ENCODE results near the gene SH2D6.
A peak's percentile ranks its signal among the peaks of the same experiment; 100 is the strongest.

The SH2D6 gene

GRCh38 chr2:85414761-85415553 lies 3.6 kb upstream of the SH2D6 start:
- Histone ChIP-seq H3K27ac (ENCODE audit: low read length, poor library complexity, severe bottlenecking) (no peak overlapping the region), H2BK12ac (ENCODE audit: low read length in 2 of 2) (no peak overlapping the region), H2AK5ac (ENCODE audit: low read length, severe bottlenecking) (peak overlapping the region; percentile 27), H3K4ac (ENCODE audit: low read depth in 1 of 2, low read length in 2 of 2) (peak overlapping the region in 1 of 2 experiments; percentile 26), H2BK15ac (ENCODE audit: low read depth, poor library complexity, severe bottlenecking) (no peak overlapping the region), H3K27me3 (ENCODE audit: control insufficient read depth in 1 of 2, insufficient read depth in 1 of 2, low read length in 2 of 2) (no peaks in the 10 kb centered on the region), H3K23ac (ENCODE audit: low read length in 2 of 2) (peak overlapping the region in 1 of 2 experiments; percentile 43), H2BK5ac (ENCODE audit: low read depth, low read length, poor library complexity, severe bottlenecking) (no peak overlapping the region), H3K9ac (ENCODE audit: low read length) (no peak overlapping the region), H3K18ac (ENCODE audit: low read depth in 1 of 2, low read length in 2 of 2) (peak overlapping the region in 1 of 2 experiments; percentile 26), H3K4me3 (ENCODE audit: insufficient read depth in 1 of 2, low read depth in 1 of 2, low read length in 2 of 2) (no peak overlapping the region), H4K8ac (ENCODE audit: low read length) (no peak overlapping the region), H2BK120ac (ENCODE audit: low read depth, low read length) (no peak overlapping the region), H3K4me1 (ENCODE audit: control insufficient read depth, insufficient read depth, low read depth, low read length) (peaks cover 33% of the 10 kb centered on the region), H4K91ac (ENCODE audit: low read length) (no peak overlapping the region), H3K9me3 (ENCODE audit: control insufficient read depth, low read length) (no peaks in the 10 kb centered on the region), H3K36me3 (ENCODE audit: control insufficient read depth in 1 of 2, insufficient read depth in 2 of 2, low read depth in 1 of 2, low read length in 2 of 2) (peaks cover 0 to 1% of the 10 kb centered on the region in 2 experiments), H3K79me1 (replicated peaks; ENCODE audit: low read length, poor library complexity, severe bottlenecking) (peaks cover 7% of the 10 kb centered on the region), H3K4me2 (ENCODE audit: low read length, poor library complexity, severe bottlenecking) (no peak overlapping the region), H2AFZ (ENCODE audit: low read depth, low read length) (no peak overlapping the region), H3K14ac (ENCODE audit: low read length in 2 of 2) (no peak overlapping the region)
- DNase-seq, result no peak
- WGBS, result 91% methylated on average over 7 of the region's 7 CpGs

GRCh38 chr2:85415980-85416650 lies 2.4 kb upstream of the SH2D6 start:
- H2BK120ac ChIP-seq (ENCODE audit: low read depth, low read length), result no peak overlapping the region
- peaks cover 34% of the 10 kb centered on the region for H3K4me1 ChIP-seq (ENCODE audit: control insufficient read depth, insufficient read depth, low read depth, low read length)
- no peak overlapping the region for H3K14ac ChIP-seq (ENCODE audit: low read length in 2 of 2)
- DNase-seq, result no peak
- H2BK15ac ChIP-seq (ENCODE audit: low read depth, poor library complexity, severe bottlenecking), result no peak overlapping the region
- no peak overlapping the region for H2AK5ac ChIP-seq (ENCODE audit: low read length, severe bottlenecking)
- H3K18ac ChIP-seq (ENCODE audit: low read depth in 1 of 2, low read length in 2 of 2), result no peak overlapping the region
- no peak overlapping the region for H4K91ac ChIP-seq (ENCODE audit: low read length)
- H3K27ac ChIP-seq (ENCODE audit: low read length, poor library complexity, severe bottlenecking), result no peak overlapping the region
- peaks cover 4% of the 10 kb centered on the region for H3K79me1 ChIP-seq (replicated peaks; ENCODE audit: low read length, poor library complexity, severe bottlenecking)
- H3K4me3 ChIP-seq (ENCODE audit: insufficient read depth in 1 of 2, low read depth in 1 of 2, low read length in 2 of 2), result no peak overlapping the region
- H2AFZ ChIP-seq (ENCODE audit: low read depth, low read length), result no peak overlapping the region
- H3K27me3 ChIP-seq (ENCODE audit: control insufficient read depth in 1 of 2, insufficient read depth in 1 of 2, low read length in 2 of 2), result no peaks in the 10 kb centered on the region
- H3K23ac ChIP-seq (ENCODE audit: low read length in 2 of 2), result no peak overlapping the region
- no peak overlapping the region for H3K9ac ChIP-seq (ENCODE audit: low read length)
- no peaks in the 10 kb centered on the region for H3K36me3 ChIP-seq (ENCODE audit: control insufficient read depth in 1 of 2, insufficient read depth in 2 of 2, low read depth in 1 of 2, low read length in 2 of 2)
- H3K4me2 ChIP-seq (ENCODE audit: low read length, poor library complexity, severe bottlenecking), result no peak overlapping the region
- H4K8ac ChIP-seq (ENCODE audit: low read length), result no peak overlapping the region
- no peak overlapping the region for H2BK12ac ChIP-seq (ENCODE audit: low read length in 2 of 2)
- no peaks in the 10 kb centered on the region for H3K9me3 ChIP-seq (ENCODE audit: control insufficient read depth, low read length)
- 87% methylated on average over 12 of the region's 12 CpGs for WGBS
- no peak overlapping the region for H3K4ac ChIP-seq (ENCODE audit: low read depth in 1 of 2, low read length in 2 of 2)
- H2BK5ac ChIP-seq (ENCODE audit: low read depth, low read length, poor library complexity, severe bottlenecking), result no peak overlapping the region

- 88% methylated on average over 13 of the region's 17 CpGs for WGBS
- Histone ChIP-seq H3K23ac (ENCODE audit: low read length in 2 of 2) (no peak overlapping the region), H2BK15ac (ENCODE audit: low read depth, poor library complexity, severe bottlenecking) (peak overlapping the region; percentile 89), H3K9me3 (ENCODE audit: control insufficient read depth, low read length) (no peaks in the 10 kb centered on the region), H3K4me1 (ENCODE audit: control insufficient read depth, insufficient read depth, low read depth, low read length) (peaks cover 35% of the 10 kb centered on the region), H2BK120ac (ENCODE audit: low read depth, low read length) (peak overlapping the region; percentile 97), H3K18ac (ENCODE audit: low read depth in 1 of 2, low read length in 2 of 2) (peak overlapping the region; percentile 78 to 92), H4K8ac (ENCODE audit: low read length) (peak overlapping the region; percentile 100), H2AK5ac (ENCODE audit: low read length, severe bottlenecking) (peak overlapping the region; percentile 72), H2BK5ac (ENCODE audit: low read depth, low read length, poor library complexity, severe bottlenecking) (no peak overlapping the region), H3K79me1 (replicated peaks; ENCODE audit: low read length, poor library complexity, severe bottlenecking) (peaks cover 4% of the 10 kb centered on the region), H3K36me3 (ENCODE audit: control insufficient read depth in 1 of 2, insufficient read depth in 2 of 2, low read depth in 1 of 2, low read length in 2 of 2) (no peaks in the 10 kb centered on the region), H2AFZ (ENCODE audit: low read depth, low read length) (peak overlapping the region; percentile 94), H3K14ac (ENCODE audit: low read length in 2 of 2) (peak overlapping the region in 1 of 2 experiments; percentile 87), H3K4ac (ENCODE audit: low read depth in 1 of 2, low read length in 2 of 2) (peak overlapping the region; percentile 72 to 88), H3K9ac (ENCODE audit: low read length) (peak overlapping the region; percentile 94), H3K27me3 (ENCODE audit: control insufficient read depth in 1 of 2, insufficient read depth in 1 of 2, low read length in 2 of 2) (no peaks in the 10 kb centered on the region), H4K91ac (ENCODE audit: low read length) (peak overlapping the region; percentile 83), H3K4me2 (ENCODE audit: low read length, poor library complexity, severe bottlenecking) (peak overlapping the region; percentile 85), H3K4me3 (ENCODE audit: insufficient read depth in 1 of 2, low read depth in 1 of 2, low read length in 2 of 2) (peak overlapping the region; percentile 77 to 87), H3K27ac (ENCODE audit: low read length, poor library complexity, severe bottlenecking) (peak overlapping the region; percentile 74), H2BK12ac (ENCODE audit: low read length in 2 of 2) (peak overlapping the region in 1 of 2 experiments; percentile 12)
- no peak for DNase-seq
These were observed 628 bp downstream of the SH2D6 start for GRCh38 chr2:85419009-85419675.

All from mesenchymal stem cell (in vitro differentiated cells and primary cell).